ENCODE data around the gene ARHGAP33. TPM values are rescaled to one million over a fixed set of nuclear protein-coding genes. Genes with fewer than 3 reads are reported as not detected.

The ARHGAP33 gene, protein sequence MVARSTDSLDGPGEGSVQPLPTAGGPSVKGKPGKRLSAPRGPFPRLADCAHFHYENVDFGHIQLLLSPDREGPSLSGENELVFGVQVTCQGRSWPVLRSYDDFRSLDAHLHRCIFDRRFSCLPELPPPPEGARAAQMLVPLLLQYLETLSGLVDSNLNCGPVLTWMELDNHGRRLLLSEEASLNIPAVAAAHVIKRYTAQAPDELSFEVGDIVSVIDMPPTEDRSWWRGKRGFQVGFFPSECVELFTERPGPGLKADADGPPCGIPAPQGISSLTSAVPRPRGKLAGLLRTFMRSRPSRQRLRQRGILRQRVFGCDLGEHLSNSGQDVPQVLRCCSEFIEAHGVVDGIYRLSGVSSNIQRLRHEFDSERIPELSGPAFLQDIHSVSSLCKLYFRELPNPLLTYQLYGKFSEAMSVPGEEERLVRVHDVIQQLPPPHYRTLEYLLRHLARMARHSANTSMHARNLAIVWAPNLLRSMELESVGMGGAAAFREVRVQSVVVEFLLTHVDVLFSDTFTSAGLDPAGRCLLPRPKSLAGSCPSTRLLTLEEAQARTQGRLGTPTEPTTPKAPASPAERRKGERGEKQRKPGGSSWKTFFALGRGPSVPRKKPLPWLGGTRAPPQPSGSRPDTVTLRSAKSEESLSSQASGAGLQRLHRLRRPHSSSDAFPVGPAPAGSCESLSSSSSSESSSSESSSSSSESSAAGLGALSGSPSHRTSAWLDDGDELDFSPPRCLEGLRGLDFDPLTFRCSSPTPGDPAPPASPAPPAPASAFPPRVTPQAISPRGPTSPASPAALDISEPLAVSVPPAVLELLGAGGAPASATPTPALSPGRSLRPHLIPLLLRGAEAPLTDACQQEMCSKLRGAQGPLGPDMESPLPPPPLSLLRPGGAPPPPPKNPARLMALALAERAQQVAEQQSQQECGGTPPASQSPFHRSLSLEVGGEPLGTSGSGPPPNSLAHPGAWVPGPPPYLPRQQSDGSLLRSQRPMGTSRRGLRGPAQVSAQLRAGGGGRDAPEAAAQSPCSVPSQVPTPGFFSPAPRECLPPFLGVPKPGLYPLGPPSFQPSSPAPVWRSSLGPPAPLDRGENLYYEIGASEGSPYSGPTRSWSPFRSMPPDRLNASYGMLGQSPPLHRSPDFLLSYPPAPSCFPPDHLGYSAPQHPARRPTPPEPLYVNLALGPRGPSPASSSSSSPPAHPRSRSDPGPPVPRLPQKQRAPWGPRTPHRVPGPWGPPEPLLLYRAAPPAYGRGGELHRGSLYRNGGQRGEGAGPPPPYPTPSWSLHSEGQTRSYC
- 10 to 100 TPM; 66.8 to 86.0 TPM for total RNA-seq

DNA sequence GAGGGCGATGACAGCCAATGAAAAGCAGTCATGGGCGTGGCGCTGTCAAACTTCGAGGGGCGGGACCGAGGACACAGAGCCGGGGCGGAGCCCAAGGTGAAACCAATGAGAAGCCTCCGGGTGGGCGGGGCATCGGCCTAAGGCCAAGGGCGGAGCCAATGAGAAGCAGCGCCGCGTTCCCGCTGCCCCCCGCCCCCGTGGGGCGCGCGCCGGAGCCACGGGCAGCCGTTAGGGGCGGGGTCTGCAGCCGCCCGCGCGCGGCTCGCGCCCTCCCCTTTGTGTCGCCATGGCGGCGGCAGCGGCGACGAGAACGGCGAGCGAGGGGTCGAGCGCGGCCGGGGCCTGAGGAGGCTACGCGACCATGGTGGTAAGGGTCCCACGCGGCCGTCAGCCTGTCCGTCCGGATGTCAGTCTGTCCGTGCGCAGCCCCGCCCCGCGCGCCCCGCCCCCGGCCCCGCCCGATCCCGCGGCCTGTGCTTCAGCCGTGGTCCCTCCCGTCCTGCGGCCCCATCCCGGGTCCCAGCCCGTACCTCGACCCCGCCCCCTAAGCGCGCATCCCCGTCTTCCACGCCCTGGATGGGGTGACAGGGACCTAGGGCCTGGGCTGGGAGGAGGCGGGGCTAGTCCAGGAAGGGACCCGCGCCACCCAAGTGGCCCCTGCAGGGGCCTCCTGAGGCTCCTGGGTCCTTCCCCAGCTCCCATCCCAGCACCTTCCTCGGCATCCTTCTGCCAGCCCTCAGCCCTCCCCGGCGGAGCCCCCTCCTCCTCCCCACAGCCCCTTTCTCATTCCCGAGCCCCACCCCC lies at the start of gene ARHGAP33:
Gene ARHGAP33 (plus strand): TSS at position 267 of the 804 bp plus-strand sequence. CDS start 95 bp downstream, at position 362.
- Mint-ChIP-seq H3K9me3 (no peaks in the 10 kb centered on the region), H3K4me3 (peak within 1 kb of the TSS; percentile 89 to 95), H3K27me3 (ENCODE audit: low read depth) (no peaks in the 10 kb centered on the region), H3K27ac (peak within 1 kb of the TSS; percentile 90), H3K4me1 (ENCODE audit: low read depth) (peaks cover 21% of the 10 kb centered on the region), H3K36me3 (ENCODE audit: insufficient read depth in 2 of 2) (no peaks in the 10 kb centered on the region)
- DNase-seq (peak; percentile 100), ATAC-seq (replicated peaks in 1 of 2) (peak; percentile 97)

DNA sequence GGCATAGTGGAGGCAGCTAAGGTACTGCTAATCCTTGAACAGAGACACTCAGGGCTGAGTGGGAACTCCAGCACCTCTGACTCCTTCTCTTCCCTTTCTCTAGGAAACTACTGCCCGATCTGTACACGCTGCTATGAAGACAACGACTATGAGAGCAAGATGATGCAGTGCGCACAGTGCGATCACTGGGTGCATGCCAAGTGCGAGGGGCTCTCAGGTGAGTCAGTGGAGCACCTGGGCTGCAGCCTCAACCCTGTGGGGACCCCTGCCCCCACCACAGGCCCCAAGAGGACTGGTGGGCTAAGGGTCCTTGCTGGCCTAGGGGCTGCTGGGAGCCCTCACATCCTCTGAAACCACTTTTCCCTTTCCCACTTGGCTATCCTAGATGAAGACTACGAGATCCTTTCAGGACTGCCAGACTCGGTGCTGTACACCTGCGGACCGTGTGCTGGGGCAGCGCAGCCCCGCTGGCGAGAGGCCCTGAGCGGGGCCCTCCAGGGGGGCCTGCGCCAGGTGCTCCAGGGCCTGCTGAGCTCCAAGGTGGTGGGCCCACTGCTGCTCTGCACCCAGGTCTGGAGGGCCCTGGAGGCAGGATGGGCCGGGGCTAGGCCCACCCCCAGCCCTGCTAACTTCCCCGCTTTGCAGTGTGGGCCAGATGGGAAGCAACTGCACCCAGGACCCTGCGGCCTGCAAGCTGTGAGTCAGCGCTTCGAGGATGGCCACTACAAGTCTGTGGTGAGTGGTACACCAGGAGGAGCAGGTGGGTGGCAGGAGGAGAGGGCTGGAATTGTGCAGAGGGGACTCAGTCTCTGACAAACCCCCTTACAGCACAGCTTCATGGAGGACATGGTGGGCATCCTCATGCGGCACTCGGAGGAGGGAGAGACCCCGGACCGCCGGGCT lies 48.1 kb upstream of the ARHGAP33 start:
- no peak for ATAC-seq (replicated peaks in 1 of 2)
- H3K27ac Mint-ChIP-seq: no peak overlapping the region
- no peak overlapping the region for H3K4me3 Mint-ChIP-seq
- peaks cover 5% of the 10 kb centered on the region for H3K4me1 Mint-ChIP-seq (ENCODE audit: low read depth)
- peaks cover 18 to 26% of the 10 kb centered on the region in 2 donors for H3K36me3 Mint-ChIP-seq (ENCODE audit: insufficient read depth in 2 of 2)
- H3K27me3 Mint-ChIP-seq (ENCODE audit: low read depth): no peaks in the 10 kb centered on the region
- no peak for DNase-seq
- H3K9me3 Mint-ChIP-seq: no peaks in the 10 kb centered on the region

DNA sequence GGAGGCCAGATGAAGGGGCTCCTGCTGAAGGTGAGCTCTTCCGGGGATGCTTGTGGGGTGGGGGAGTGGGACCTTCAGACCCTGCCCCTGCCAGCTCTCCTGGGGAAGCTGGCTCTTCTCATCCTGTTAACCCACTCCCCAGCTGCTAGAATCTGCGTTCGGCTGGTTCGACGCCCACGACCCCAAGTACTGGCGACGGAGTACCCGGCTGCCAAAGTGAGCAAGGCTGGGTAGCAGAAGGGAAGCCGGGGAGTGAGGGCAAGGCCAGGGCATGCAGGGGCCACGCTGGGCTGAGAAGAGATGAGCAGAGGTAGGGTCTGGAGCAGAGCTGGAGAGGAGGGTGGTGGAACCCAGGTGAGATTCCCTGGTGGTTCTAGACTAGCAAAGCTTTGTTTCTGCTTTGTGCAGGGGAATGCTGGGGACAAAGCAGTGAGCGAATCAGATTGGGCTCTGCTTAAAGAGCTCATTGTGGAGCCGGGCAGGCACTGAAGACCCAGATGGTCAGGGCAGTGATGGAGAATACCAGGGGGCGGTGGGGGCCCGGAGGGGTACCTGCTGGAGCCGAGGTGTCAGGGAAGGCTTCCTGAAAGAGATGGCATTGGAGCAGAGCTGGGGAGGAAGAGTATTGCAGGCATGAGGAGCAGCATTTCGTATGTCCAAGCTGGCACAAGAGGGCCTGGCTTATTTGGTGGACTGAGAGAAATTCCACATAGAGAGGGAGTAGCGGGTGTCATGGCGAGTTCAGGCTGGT lies 47.2 kb upstream of the ARHGAP33 start:
- DNase-seq (no peak), ATAC-seq (replicated peaks in 1 of 2) (no peak)
- no peaks in the 10 kb centered on the region for H3K4me1 Mint-ChIP-seq (ENCODE audit: low read depth)
- peaks cover 18 to 21% of the 10 kb centered on the region in 2 donors for H3K36me3 Mint-ChIP-seq (ENCODE audit: insufficient read depth in 2 of 2)
- no peaks in the 10 kb centered on the region for H3K9me3 Mint-ChIP-seq
- H3K4me3 Mint-ChIP-seq: no peak overlapping the region
- H3K27ac Mint-ChIP-seq: no peak overlapping the region
- no peaks in the 10 kb centered on the region for H3K27me3 Mint-ChIP-seq (ENCODE audit: low read depth)

DNA sequence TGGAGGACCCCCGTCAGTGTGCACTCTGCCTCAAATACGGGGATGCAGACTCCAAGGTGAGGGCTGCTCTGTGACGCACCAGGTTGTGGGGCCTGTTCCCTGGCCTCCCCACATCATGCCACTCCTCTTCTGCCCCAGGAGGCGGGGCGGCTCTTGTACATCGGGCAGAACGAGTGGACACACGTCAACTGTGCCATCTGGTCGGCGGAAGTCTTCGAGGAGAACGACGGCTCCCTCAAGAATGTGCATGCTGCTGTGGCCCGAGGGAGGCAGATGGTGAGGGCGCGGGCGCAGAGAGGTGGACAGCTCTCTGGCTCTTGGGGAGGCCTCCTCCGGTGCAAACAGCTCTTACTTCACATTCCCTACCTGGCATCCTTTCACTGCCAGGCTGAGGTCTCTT lies 46.3 kb upstream of the ARHGAP33 start:
- Mint-ChIP-seq H3K4me3 (no peak overlapping the region), H3K9me3 (no peaks in the 10 kb centered on the region), H3K4me1 (ENCODE audit: low read depth) (peaks cover 3% of the 10 kb centered on the region), H3K27me3 (ENCODE audit: low read depth) (no peaks in the 10 kb centered on the region), H3K36me3 (ENCODE audit: insufficient read depth in 2 of 2) (peaks cover 13 to 16% of the 10 kb centered on the region in 2 donors), H3K27ac (no peak overlapping the region)
- ATAC-seq (replicated peaks in 1 of 2) (no peak), DNase-seq (no peak)

DNA sequence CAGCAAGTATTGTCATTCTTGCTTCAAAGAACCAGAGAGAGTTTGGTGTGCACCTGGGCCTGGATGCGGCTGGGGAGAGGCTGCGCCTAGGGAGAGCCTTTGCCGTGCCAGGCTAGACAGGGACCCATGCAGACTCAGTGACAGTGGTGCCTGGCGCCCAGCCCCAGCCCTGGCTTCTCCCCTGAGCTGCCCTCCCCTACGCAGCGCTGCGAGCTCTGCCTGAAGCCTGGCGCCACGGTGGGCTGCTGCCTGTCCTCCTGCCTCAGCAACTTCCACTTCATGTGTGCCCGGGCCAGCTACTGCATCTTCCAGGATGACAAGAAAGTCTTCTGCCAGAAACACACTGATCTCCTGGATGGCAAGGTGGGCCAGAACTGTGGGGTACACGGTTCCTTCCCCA lies 45.6 kb upstream of the ARHGAP33 start:
- ATAC-seq (replicated peaks in 1 of 2) (no peak), DNase-seq (no peak)
- H3K4me3 Mint-ChIP-seq: no peak overlapping the region
- no peaks in the 10 kb centered on the region for H3K9me3 Mint-ChIP-seq
- H3K27ac Mint-ChIP-seq: no peak overlapping the region
- H3K27me3 Mint-ChIP-seq (ENCODE audit: low read depth): no peaks in the 10 kb centered on the region
- H3K36me3 Mint-ChIP-seq (ENCODE audit: insufficient read depth in 2 of 2): peaks cover 12 to 17% of the 10 kb centered on the region in 2 donors
- peaks cover 10% of the 10 kb centered on the region for H3K4me1 Mint-ChIP-seq (ENCODE audit: low read depth)

DNA sequence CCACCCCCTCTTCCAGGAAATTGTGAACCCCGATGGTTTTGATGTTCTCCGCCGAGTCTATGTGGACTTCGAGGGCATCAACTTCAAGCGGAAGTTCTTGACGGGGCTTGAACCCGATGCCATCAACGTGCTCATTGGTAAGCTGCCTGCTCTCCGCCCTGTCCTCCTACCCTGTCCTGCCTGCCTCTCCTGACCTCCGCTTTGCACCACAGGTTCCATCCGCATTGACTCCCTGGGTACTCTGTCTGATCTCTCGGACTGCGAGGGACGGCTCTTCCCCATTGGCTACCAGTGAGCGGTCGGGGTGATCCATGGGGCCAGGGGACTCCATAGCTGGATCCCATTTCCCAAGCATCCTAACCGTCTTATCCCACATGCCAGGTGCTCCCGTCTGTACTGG lies 45.0 kb upstream of the ARHGAP33 start:
- H3K36me3 Mint-ChIP-seq (ENCODE audit: insufficient read depth in 2 of 2): peaks cover 12 to 19% of the 10 kb centered on the region in 2 donors
- H3K9me3 Mint-ChIP-seq: no peaks in the 10 kb centered on the region
- no peak for ATAC-seq (replicated peaks in 1 of 2)
- H3K27me3 Mint-ChIP-seq (ENCODE audit: low read depth): no peaks in the 10 kb centered on the region
- peak overlapping the region; percentile 61 for H3K27ac Mint-ChIP-seq
- H3K4me1 Mint-ChIP-seq (ENCODE audit: low read depth): peaks cover 12% of the 10 kb centered on the region
- H3K4me3 Mint-ChIP-seq: no peak overlapping the region
- DNase-seq: no peak

DNA sequence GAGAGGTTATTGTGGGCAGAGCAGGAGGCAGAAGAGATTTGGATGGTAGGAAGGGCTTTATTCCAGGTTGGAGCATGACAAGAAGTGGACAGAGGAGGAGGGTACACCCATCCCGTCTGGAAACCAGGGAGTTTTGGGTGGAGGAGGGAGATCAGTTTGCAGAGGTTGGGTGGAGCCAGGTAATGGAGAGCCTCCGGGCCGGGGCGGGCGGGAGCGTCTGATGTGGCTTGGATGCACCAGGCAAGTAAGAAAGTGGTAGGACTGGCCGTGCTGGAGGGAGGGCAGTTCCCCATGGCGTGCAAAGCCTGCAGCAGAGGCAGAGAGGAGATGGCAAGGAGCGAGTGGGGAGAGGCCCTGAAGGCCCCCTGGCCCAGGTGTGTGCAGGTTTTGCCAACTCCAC lies 44.0 kb upstream of the ARHGAP33 start:
- no peak for DNase-seq
- H3K4me3 Mint-ChIP-seq: no peak overlapping the region
- peak in 1 of 2 donors; percentile 1 for ATAC-seq (replicated peaks in 1 of 2)
- no peaks in the 10 kb centered on the region for H3K27me3 Mint-ChIP-seq (ENCODE audit: low read depth)
- H3K4me1 Mint-ChIP-seq (ENCODE audit: low read depth): peaks cover 13% of the 10 kb centered on the region
- peaks cover 15 to 19% of the 10 kb centered on the region in 2 donors for H3K36me3 Mint-ChIP-seq (ENCODE audit: insufficient read depth in 2 of 2)
- H3K9me3 Mint-ChIP-seq: no peaks in the 10 kb centered on the region
- no peak overlapping the region for H3K27ac Mint-ChIP-seq

DNA sequence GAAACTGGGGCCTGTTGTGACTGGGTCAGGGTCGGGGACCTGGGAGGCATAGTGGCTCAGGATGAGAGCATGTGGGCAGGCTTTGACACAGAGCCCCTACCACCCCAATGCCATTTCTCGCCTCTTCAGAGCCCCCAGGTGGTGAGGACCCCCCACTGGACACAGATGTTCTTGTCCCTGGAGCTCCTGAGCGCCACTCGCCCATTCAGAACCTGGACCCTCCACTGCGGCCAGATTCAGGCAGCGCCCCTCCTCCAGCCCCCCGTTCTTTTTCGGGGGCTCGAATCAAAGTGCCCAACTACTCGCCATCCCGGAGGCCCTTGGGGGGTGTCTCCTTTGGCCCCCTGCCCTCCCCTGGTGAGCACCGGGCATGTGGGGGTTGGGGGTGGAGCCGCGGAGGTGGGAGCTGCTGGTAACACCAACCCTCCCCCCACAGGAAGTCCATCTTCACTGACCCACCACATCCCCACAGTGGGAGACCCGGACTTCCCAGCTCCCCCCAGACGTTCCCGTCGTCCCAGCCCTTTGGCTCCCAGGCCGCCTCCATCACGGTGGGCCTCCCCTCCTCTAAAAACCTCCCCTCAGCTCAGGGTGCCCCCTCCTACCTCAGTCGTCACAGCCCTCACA lies 43.5 kb upstream of the ARHGAP33 start:
- Mint-ChIP-seq H3K4me3 (no peak overlapping the region), H3K27ac (no peak overlapping the region), H3K9me3 (no peaks in the 10 kb centered on the region), H3K27me3 (ENCODE audit: low read depth) (no peaks in the 10 kb centered on the region), H3K36me3 (ENCODE audit: insufficient read depth in 2 of 2) (peaks cover 14 to 23% of the 10 kb centered on the region in 2 donors), H3K4me1 (ENCODE audit: low read depth) (peaks cover 18% of the 10 kb centered on the region)
- ATAC-seq (replicated peaks in 1 of 2) (peak in 1 of 2 donors; percentile 6), DNase-seq (no peak)

DNA sequence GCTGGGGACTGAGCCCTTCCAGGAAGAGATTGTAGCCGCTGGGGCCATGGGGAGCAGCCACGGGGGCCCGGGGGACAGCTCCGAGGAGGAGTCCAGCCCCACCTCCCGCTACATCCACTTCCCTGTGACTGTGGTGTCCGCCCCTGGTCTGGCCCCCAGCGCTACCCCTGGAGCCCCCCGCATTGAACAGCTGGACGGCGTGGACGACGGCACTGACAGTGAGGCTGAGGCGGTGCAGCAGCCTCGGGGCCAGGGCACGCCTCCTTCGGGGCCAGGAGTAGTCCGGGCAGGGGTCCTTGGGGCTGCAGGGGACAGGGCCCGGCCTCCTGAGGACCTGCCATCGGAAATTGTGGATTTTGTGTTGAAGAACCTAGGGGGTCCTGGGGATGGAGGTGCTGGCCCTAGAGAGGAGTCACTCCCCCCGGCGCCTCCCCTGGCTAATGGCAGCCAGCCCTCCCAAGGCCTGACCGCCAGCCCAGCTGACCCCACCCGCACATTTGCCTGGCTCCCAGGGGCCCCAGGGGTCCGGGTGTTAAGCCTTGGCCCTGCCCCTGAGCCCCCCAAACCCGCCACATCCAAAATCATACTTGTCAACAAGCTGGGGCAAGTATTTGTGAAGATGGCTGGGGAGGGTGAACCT lies 42.7 kb upstream of the ARHGAP33 start:
- Mint-ChIP-seq H3K4me3 (no peak overlapping the region), H3K4me1 (ENCODE audit: low read depth) (peaks cover 26% of the 10 kb centered on the region), H3K9me3 (no peaks in the 10 kb centered on the region), H3K27ac (no peak overlapping the region), H3K36me3 (ENCODE audit: insufficient read depth in 2 of 2) (peaks cover 13 to 24% of the 10 kb centered on the region in 2 donors), H3K27me3 (ENCODE audit: low read depth) (no peaks in the 10 kb centered on the region)
- ATAC-seq (replicated peaks in 1 of 2): no peak
- DNase-seq: no peak

Measured in activated T-cell treated with anti-CD3 and anti-CD28 coated beads, Interleukin-2, amount 50 U/mL, for 72 hours (primary cell).